Measurements from ENCODE around the gene ARHGEF7. TPM values are rescaled to one million over a fixed set of nuclear protein-coding genes. Genes with fewer than 3 reads are reported as not detected.
A peak's percentile ranks its signal among the peaks of the same experiment; 100 is the strongest.

Gene ARHGEF7
- total RNA-seq, 2 donors from 2014 or later = 78.8 to 104 TPM

DNA sequence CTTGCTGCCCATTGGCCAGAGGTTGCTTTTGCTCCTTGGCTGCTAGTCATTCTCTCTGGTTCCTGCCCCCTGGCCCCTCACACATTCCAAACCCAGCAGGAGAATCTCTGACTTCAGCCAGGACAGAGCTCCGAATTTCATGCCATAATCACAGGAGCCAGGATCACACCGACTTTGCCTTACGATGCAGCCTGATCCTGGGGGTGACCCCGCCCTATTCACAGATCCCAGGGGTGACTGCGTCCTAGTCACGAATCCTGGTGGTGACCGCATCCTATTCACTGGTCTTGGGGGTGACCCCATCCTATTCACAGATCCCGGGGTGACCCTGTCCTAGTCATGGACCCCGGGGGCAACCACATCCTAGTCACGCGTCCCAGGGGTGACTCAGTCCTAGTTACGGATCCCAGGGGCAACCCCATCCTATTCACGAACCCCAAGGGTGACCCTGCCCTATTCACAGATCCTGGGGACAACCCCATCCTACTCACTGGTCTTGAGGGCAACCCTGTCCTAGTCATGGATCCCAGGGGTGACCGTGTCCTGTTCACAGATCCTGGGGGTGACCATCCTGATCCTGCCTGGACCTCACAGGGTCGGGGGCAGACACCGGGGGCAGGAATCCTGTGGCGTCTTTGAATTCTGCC lies 198.0 kb downstream of the ARHGEF7 start:
- ATAC-seq (no peak), DNase-seq (no peak)
- Mint-ChIP-seq H3K36me3 (ENCODE audit: low read depth) (peaks cover 4% of the 10 kb centered on the region), H3K4me1 (no peaks in the 10 kb centered on the region), H3K27ac (no peak overlapping the region), H3K4me3 (no peak overlapping the region), H3K27me3 (no peaks in the 10 kb centered on the region)
- no peaks in the 10 kb centered on the region for H3K9me3 ChIP-seq (ENCODE audit: control insufficient read depth, low read length, poor library complexity, severe bottlenecking)

DNA sequence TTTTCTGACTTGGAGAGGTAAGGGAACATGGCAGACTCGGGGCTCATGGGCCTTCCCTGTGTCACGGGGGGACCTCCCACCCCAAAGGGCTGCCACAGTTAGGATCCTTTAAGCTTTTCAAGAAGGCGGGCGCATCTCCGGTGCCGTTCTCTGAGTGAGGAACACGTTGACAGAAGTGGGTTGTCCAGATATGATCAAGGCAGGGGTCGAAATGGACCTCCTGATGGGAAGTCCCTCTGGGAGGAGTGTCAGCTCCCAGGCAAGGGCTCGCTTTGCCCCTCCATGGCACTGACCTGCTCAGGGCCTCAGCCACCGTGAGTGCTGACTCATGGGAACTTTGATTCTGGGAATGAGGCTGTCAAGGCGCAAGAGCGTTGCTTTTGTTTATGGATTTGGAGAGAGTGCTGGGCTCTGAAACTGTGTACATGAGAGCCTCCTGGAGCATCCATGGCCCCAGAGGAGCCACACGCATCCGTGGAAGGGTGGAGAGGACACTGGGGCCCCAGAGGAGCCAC lies 198.9 kb downstream of the ARHGEF7 start:
- H3K27me3 Mint-ChIP-seq = no peaks in the 10 kb centered on the region
- no peaks in the 10 kb centered on the region for H3K9me3 ChIP-seq (ENCODE audit: control insufficient read depth, low read length, poor library complexity, severe bottlenecking)
- no peak overlapping the region for H3K4me3 Mint-ChIP-seq
- no peak overlapping the region for H3K27ac Mint-ChIP-seq
- peaks cover 2% of the 10 kb centered on the region for H3K4me1 Mint-ChIP-seq
- ATAC-seq (no peak), DNase-seq (no peak)
- H3K36me3 Mint-ChIP-seq (ENCODE audit: low read depth) = peaks cover 4% of the 10 kb centered on the region

DNA sequence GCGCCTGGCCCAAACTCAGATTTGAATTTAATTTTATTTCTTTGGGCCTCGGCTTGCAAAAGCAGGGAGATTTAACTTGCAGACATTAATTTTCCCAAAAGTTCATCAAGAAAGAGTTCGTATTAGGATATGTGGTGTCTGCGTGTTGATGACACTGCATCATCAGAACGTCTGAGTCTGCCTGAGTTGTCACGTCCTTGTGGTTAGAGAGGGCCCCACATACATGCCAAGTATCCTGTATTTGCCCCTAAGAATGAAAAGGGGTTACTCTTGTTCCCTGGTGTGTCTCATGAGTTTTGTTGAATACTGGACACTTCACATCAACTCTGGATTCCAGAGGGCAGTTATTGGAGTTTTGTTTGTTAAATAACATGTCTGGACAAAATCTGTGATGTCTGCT lies 199.7 kb downstream of the ARHGEF7 start:
- no peaks in the 10 kb centered on the region for H3K27me3 Mint-ChIP-seq
- H3K27ac Mint-ChIP-seq = no peak overlapping the region
- DNase-seq (no peak), ATAC-seq (no peak)
- no peaks in the 10 kb centered on the region for H3K9me3 ChIP-seq (ENCODE audit: control insufficient read depth, low read length, poor library complexity, severe bottlenecking)
- H3K4me3 Mint-ChIP-seq = no peak overlapping the region
- peaks cover 8% of the 10 kb centered on the region for H3K36me3 Mint-ChIP-seq (ENCODE audit: low read depth)
- peaks cover 4% of the 10 kb centered on the region for H3K4me1 Mint-ChIP-seq

DNA sequence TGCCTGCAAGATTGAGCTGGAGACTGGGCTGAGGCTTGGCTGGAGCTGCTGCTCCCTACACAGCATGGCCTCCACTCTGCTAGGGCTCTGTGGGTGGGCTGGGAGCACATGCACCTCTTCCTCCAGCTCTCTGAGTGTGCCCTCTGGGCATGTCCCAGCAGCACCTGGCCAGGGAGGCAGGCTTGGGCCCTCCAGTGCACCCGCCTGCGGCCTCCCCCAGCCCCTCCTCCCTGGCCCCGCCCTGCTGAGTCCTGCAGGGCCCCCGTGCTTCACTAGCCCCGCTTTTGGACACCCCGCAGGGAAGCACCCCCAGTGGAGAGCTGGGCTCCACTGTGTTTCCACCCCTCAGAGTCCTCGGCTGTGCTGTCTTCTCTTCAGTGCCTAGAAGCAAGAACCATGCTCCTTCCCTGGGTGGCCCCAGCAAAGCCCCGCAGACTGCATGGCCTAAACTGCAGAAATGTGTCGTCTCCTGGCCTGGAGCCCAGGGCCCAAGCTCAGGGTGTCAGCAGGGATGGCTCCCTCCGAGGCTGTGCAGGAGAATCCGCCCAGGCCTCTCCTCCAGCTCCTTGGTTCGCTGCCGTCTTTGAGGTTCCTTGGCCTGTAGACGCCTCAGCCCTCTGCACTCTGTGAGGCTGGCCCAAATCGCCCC lies 200.4 kb downstream of the ARHGEF7 start:
- H3K27ac Mint-ChIP-seq = no peak overlapping the region

DNA sequence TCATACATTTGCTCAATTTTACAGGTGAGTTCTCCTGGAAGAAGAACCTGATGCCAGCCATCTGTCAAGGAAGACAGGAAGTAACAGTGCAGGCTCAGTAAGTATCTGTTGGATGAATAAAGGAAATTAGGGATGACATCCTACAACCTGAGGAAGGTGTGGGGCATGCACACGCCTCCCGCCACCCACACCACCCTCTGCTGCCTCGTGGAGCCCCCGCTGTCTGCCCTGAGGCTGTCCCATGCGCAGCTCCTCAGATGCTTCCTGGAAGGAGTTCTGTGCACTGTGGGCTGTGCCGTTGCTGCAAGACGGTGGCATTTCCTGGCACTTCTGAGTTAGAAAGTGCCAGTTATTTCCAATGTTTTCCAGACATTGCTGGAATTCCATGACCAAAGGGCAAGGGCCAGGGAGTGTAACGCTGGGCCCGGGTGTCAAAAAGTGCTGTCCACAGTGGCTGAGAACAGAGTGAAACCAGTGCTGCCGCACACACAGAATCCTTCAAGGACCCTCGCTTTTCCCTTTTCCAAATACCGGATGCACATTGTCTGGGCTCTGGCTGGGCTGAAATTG lies 201.1 kb downstream of the ARHGEF7 start:
- Mint-ChIP-seq H3K4me3 (no peak overlapping the region), H3K27ac (no peak overlapping the region), H3K4me1 (peaks cover 4% of the 10 kb centered on the region), H3K27me3 (no peaks in the 10 kb centered on the region), H3K36me3 (ENCODE audit: low read depth) (peaks cover 9% of the 10 kb centered on the region)
- ATAC-seq = no peak
- no peaks in the 10 kb centered on the region for H3K9me3 ChIP-seq (ENCODE audit: control insufficient read depth, low read length, poor library complexity, severe bottlenecking)
- DNase-seq = no peak

More for the DNA sequence above, 200.4 kb downstream of the ARHGEF7 start:
- Mint-ChIP-seq H3K4me1 (peaks cover 4% of the 10 kb centered on the region), H3K36me3 (ENCODE audit: low read depth) (peaks cover 9% of the 10 kb centered on the region), H3K4me3 (no peak overlapping the region), H3K27me3 (no peaks in the 10 kb centered on the region)
- no peak for ATAC-seq
- DNase-seq = no peak
- no peaks in the 10 kb centered on the region for H3K9me3 ChIP-seq (ENCODE audit: control insufficient read depth, low read length, poor library complexity, severe bottlenecking)

DNA sequence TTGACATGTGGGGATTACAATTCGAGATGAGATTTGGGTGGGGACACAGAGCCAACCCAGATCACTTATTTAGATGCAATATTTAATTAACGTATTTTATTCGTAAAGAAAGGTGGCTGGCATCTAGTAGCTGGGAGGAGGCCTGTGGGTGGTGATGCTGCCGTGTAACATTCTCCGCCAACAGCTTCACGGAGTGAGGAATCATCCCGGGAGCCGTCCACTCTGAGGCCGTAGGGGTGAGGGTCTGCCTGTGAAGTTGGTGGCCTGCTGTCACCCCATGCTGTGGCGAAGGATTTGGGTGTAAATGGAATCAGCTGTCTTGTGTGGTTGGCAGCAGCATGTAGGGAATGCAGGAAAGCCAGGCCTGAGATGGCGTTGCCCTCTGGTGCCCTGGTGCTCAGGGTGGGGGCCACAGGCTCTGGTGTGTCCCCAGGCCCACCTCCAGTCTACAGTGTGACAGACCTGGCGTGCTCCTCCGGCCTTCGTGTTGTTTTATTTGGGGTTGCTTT lies 202.0 kb downstream of the ARHGEF7 start:
- DNase-seq (no peak), ATAC-seq (no peak)
- Mint-ChIP-seq H3K36me3 (ENCODE audit: low read depth) (peaks cover 9% of the 10 kb centered on the region), H3K4me1 (peaks cover 4% of the 10 kb centered on the region), H3K4me3 (no peak overlapping the region), H3K27me3 (no peaks in the 10 kb centered on the region), H3K27ac (no peak overlapping the region)
- no peaks in the 10 kb centered on the region for H3K9me3 ChIP-seq (ENCODE audit: control insufficient read depth, low read length, poor library complexity, severe bottlenecking)

DNA sequence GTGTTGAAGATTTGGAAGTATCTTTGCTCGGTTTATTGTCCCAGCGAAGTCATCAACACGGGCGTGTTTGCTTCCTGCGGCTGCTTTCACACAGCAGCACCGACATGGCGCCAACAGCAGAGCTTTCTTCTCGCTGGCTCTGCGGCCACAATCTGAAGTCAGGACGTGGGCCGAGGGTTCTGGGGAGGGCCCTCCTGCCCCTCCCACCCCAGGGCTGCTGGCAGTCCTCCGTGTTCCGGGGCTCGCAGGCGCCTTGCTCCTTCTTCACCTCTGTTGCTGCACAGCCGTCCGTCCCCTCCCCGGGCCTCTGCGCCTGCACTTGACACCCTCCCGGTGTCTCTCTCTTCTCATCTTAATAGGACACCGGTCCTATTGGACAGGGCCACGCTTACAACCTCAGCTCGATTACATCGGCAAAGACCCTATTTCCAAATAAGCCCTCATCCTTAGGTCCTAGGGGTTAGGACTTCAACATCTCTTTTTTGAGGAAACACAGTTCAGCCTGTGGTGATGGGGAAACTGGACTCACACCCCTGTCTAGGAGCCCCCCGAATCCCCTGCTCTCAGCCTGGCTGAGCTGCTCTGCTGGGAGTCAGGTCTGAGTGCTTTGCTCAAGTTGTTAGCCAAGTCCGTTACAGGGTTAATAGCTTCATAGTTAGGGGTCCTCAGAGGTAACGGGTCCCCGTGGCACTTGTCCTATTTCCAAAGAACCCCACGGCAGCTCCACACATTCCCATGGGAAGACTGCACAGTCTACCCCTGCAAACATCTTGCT lies 202.6 kb downstream of the ARHGEF7 start:
- H3K27me3 Mint-ChIP-seq = no peaks in the 10 kb centered on the region

DNA sequence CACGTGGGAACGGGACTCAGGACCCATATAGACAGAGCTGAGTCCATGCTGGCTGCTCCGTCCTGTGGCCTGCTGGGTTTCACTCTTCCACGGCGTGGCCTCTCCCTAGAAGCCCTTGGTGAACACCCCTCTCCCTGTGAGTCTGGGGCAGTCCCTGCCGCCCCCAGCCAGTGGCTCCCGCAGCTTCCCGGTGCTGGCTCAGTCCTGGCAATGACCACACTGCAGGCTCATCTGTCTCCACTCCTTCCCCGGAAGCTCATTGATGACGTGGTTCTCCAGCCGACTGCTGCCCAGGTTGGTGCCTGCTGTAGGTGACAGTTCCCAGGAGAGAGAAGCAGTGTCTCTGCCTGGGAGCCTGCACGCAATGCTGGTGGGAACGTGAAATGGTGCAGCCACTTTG lies 203.3 kb downstream of the ARHGEF7 start:
- Mint-ChIP-seq H3K36me3 (ENCODE audit: low read depth) (peaks cover 7% of the 10 kb centered on the region), H3K4me3 (no peak overlapping the region), H3K4me1 (peaks cover 4% of the 10 kb centered on the region), H3K27ac (no peak overlapping the region), H3K27me3 (no peaks in the 10 kb centered on the region)
- DNase-seq (no peak), ATAC-seq (no peak)
- no peaks in the 10 kb centered on the region for H3K9me3 ChIP-seq (ENCODE audit: control insufficient read depth, low read length, poor library complexity, severe bottlenecking)

More for the DNA sequence above, 202.6 kb downstream of the ARHGEF7 start:
- no peak for DNase-seq
- peaks cover 4% of the 10 kb centered on the region for H3K4me1 Mint-ChIP-seq
- no peaks in the 10 kb centered on the region for H3K9me3 ChIP-seq (ENCODE audit: control insufficient read depth, low read length, poor library complexity, severe bottlenecking)
- H3K27ac Mint-ChIP-seq = no peak overlapping the region
- peaks cover 9% of the 10 kb centered on the region for H3K36me3 Mint-ChIP-seq (ENCODE audit: low read depth)
- no peak for ATAC-seq
- H3K4me3 Mint-ChIP-seq = no peak overlapping the region

DNA sequence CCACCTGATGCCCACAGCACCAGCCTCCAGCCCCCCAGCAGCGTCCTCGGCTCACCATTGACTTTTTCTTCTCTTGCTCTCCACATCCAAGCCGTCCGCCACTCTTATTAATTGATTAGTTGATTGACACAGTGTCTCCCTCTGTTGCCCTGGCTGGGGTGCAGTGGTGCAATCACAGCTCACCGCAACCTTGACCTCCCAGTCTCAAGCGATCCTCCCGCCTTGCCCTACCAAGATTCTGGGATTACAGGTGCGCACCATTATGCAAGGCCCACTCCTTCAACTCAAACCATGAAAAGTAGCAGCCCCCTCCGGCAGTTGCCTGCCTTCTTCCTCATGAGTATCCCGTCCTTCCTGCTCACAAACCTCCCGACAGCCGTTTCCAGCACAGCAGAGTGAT lies 204.4 kb downstream of the ARHGEF7 start:
- no peak overlapping the region for H3K27ac Mint-ChIP-seq
- H3K9me3 ChIP-seq (ENCODE audit: control insufficient read depth, low read length, poor library complexity, severe bottlenecking) = no peaks in the 10 kb centered on the region
- no peaks in the 10 kb centered on the region for H3K27me3 Mint-ChIP-seq
- no peak for DNase-seq
- peaks cover 6% of the 10 kb centered on the region for H3K4me1 Mint-ChIP-seq
- no peak overlapping the region for H3K4me3 Mint-ChIP-seq
- no peak for ATAC-seq
- H3K36me3 Mint-ChIP-seq (ENCODE audit: low read depth) = peaks cover 7% of the 10 kb centered on the region

DNA sequence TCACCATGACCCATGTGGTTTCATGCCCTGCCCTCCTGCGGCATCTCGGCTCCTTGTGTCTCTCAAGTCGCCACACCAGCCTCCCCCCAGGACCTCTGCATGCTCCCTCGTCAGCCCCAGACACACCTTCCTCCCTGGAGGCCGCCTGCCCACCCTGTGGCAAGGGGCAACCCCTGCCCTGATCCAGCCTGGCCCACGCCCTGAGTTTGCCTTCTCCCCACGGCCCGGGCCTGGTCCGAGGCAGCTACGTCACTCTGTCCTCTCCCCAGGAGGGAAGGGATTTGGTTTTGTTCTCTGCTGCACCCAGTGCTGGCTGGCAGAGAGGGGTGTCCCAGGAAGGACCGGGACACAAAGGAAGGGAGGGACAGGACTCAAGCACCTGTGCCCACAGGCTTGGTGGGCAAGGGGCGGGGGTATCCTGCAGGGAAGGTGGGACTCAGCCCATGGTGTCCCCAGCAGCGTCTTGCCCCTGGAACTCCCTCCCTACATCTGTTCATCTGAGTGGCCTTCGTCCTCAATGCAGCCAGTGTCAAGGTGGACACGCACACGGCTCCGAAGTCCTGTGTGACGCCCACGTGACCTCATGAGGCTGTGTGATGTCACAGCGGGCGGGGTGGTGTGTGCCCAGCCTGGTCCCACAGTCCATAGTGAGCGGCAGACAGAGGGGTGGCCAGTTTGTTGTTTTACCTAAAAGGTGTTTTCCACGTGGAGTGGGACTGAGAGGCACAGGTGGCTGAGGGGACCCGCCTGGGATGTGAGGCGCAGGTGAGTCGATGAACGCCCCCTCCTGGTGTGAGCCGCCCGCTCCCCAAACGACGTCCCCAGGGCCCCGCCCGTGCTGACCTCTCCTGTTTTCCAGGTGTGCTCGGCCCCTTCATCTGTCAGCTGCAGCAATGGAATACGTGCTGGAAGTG lies 205.1 kb downstream of the ARHGEF7 start, which contains the start of gene TEX29:
TSS of gene TEX29 (plus strand) at position 645 of the 914 bp plus-strand sequence. CDS start at position 894, 249 bp downstream.
- peaks cover 6% of the 10 kb centered on the region for H3K4me1 Mint-ChIP-seq
- DNase-seq (no peak), ATAC-seq (no peak)
- no peak within 1 kb of the TSS for H3K27ac Mint-ChIP-seq
- peaks cover 7% of the 10 kb centered on the region for H3K36me3 Mint-ChIP-seq (ENCODE audit: low read depth)
- H3K27me3 Mint-ChIP-seq = no peaks in the 10 kb centered on the region
- H3K4me3 Mint-ChIP-seq = no peak within 1 kb of the TSS
- H3K9me3 ChIP-seq (ENCODE audit: control insufficient read depth, low read length, poor library complexity, severe bottlenecking) = no peaks in the 10 kb centered on the region

DNA sequence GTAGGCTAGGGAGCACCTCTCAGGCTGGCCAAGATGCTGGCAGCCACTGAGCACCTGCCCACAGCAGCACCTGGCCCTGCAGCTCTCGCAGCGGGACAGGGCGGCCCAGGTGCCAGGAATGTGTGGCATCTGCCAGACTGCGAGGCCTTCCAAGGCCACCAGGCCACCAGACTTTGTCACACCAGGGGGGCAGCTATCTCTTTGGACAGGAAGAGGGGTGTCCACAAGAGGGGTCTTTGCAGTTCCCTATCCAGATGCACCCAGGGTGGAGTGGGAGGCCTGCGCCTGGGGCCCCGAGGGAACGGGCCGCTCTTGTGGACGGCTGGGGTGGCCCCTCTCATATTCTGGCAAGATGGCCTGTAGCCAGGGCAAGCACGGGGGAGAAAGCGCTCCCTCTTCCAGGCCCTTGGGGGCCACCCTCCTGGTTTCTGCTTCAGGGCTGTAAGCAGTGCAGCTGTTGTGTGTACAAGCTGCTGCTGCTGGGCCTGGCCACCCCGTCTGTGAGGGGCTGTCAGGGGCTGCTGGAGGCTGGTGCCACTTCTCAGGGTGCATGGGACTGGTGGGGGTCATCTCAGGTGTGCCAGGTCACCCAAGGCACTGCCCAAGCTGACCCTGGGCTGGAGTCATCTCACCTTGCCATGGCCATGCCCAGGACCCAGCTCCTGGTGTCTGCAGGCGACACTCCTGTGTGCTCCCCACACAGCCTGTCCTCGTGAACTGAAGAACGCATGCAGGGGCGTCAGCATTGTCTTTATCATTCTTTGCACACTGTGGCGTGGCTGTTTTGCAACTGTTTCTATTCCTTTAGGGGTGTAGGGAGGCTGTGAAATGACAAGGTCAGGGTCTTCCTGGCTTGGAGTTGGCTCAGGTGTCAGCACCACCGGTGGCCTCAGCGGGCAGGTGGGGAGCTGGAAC lies 207.1 kb downstream of the ARHGEF7 start:
- H3K27ac Mint-ChIP-seq = peak overlapping the region; percentile 27
- ATAC-seq = no peak
- no peaks in the 10 kb centered on the region for H3K27me3 Mint-ChIP-seq

More for the DNA sequence above, 207.1 kb downstream of the ARHGEF7 start:
- DNase-seq = no peak
- Mint-ChIP-seq H3K36me3 (ENCODE audit: low read depth) (peaks cover 5% of the 10 kb centered on the region), H3K4me3 (no peak overlapping the region), H3K4me1 (peaks cover 6% of the 10 kb centered on the region)
- no peaks in the 10 kb centered on the region for H3K9me3 ChIP-seq (ENCODE audit: control insufficient read depth, low read length, poor library complexity, severe bottlenecking)
